Posterior vena cava (tissue), 2 donors: ENCODE results near the gene EPHB1. TPM values are rescaled to one million over a fixed set of nuclear protein-coding genes. Genes with fewer than 3 reads are reported as not detected.
"Not testable (repeated sequence)": the region's sequence is repeated elsewhere in the genome, so short reads cannot be mapped to it uniquely, and the experiment has no call there.

Experiments
- DNase-seq: peaks from one replicate; pipeline ENCODE4 v3.0.0-alpha.2; 2020; ENCODE audit warnings: low spot score
- intact Hi-C, 2 donors: fragments of 100-400 bp; cut with DNase I; formaldehyde crosslinking; loops; one replicate each; pipeline versions ENCODE4 v1.14.1 to v1.14.2; 2022 to 2023
- total RNA-seq, 2 donors: library from RNA; stranded (reverse); fragmentation: NEBNext Ultra II Directional; extraction: Animal tissue kit (Norgen Biotek cat#: 25700); gene quantifications; one replicate each; pipeline ENCODE4 v1.2.1, GENCODE V29; 2021
- donor health status: DM: yes; HTN: yes; CAD: no.
- donor health status: DM: yes; HTN: yes; CAD: no.

The EPHB1 gene
- total RNA-seq, 2 donors from 2014 or later: 3.7 TPM

- DNase-seq: no peak
- intact Hi-C loops: no loop called here
These were observed 213.3 kb downstream of the EPHB1 start for GRCh38 chr3:135008326-135008725.

- intact Hi-C loops: no loop called here
- DNase-seq: no peak
These were observed 214.0 kb downstream of the EPHB1 start for GRCh38 chr3:135009014-135009413.

GRCh38 chr3:135012101-135012500 is 217.0 kb downstream of the EPHB1 start:
- intact Hi-C loops: no loop called here
- DNase-seq: no peak

GRCh38 chr3:135013206-135013605 is 218.1 kb downstream of the EPHB1 start:
- DNase-seq: no peak
- intact Hi-C loops: no loop called here

- DNase-seq: no peak
- intact Hi-C loops: no loop called here
These were observed 219.5 kb downstream of the EPHB1 start for GRCh38 chr3:135014566-135014965.

- intact Hi-C loops: no loop called here
- no peak for DNase-seq
These were observed 222.2 kb downstream of the EPHB1 start for GRCh38 chr3:135017003-135017893.

- intact Hi-C loops: no loop called here
- DNase-seq: no peak
These were observed 223.3 kb downstream of the EPHB1 start for GRCh38 chr3:135018149-135018923.

GRCh38 chr3:135020181-135020580 is 225.1 kb downstream of the EPHB1 start:
- no peak for DNase-seq
- intact Hi-C loops: no loop called here

GRCh38 chr3:135023996-135024658 is 229.1 kb downstream of the EPHB1 start:
- DNase-seq: no peak
- intact Hi-C loops: no loop called here

GRCh38 chr3:135030768-135031615 is 235.9 kb downstream of the EPHB1 start:
- DNase-seq, intact Hi-C loops: not testable (repeated sequence)

- intact Hi-C loops: no loop called here
- no peak for DNase-seq
These were observed 238.7 kb downstream of the EPHB1 start for GRCh38 chr3:135033737-135034136.

- intact Hi-C loops: no loop called here
- DNase-seq: no peak
These were observed 239.3 kb downstream of the EPHB1 start for GRCh38 chr3:135034291-135034768.

GRCh38 chr3:135034891-135035440 is 239.9 kb downstream of the EPHB1 start:
- no peak for DNase-seq
- intact Hi-C loops: no loop called here

GRCh38 chr3:135038186-135038585 is 243.1 kb downstream of the EPHB1 start:
- intact Hi-C loops: no loop called here
- no peak for DNase-seq

GRCh38 chr3:135039536-135039935 is 244.5 kb downstream of the EPHB1 start:
- intact Hi-C loops, DNase-seq: not testable (repeated sequence)

- intact Hi-C loops: no loop called here
- no peak for DNase-seq
These were observed 245.5 kb downstream of the EPHB1 start for GRCh38 chr3:135040321-135041240.

- intact Hi-C loops: no loop called here
These were observed 246.5 kb downstream of the EPHB1 start for GRCh38 chr3:135041601-135042000.

GRCh38 chr3:135047061-135047460 is 252.0 kb downstream of the EPHB1 start:
- intact Hi-C loops: no loop called here
- no peak for DNase-seq

More at GRCh38 chr3:135041601-135042000, 246.5 kb downstream of the EPHB1 start:
- DNase-seq: no peak
